K562 (cell line): ENCODE results near the gene TMEM217. TPM values are rescaled to one million over a fixed set of nuclear protein-coding genes. Genes with fewer than 3 reads are reported as not detected.

Source experiments
- BHLHE40 ChIP-seq: IDR thresholded peaks from 2 replicates; pipeline ENCODE4 v1.6.1; 2011; ENCODE audit warnings: low read length, improper control_type of control experiment
- CBX5 ChIP-seq: IDR thresholded peaks from 2 replicates; pipeline ENCODE4 v1.6.1; 2014; ENCODE audit warnings: low read depth, borderline replicate concordance
- GTF2A2 ChIP-seq: IDR thresholded peaks from 2 replicates; pipeline ENCODE4 v1.6.1; 2016; ENCODE audit warnings: mild to moderate bottlenecking, missing genetic modification characterization, missing compliant biosample characterization
- JUN ChIP-seq, 2 experiments: sonication (generic) in 1 of 2; formaldehyde crosslinking in 1 of 2; IDR thresholded peaks; 2 replicates each; pipeline versions ENCODE4 v1.6.1 to v1.8.0; 2012 to 2022; ENCODE audit warnings: borderline replicate concordance in 2 of 2, mild to moderate bottlenecking in 2 of 2, improper control_type of control experiment in 1 of 2, low read depth in 1 of 2, low read length in 1 of 2, missing genetic modification reagents in 1 of 2
- MEF2D ChIP-seq: conservative IDR thresholded peaks from 2 replicates; pipeline ENCODE4 v1.6.1; 2016; ENCODE audit warnings: low read depth, missing genetic modification characterization, missing compliant biosample characterization
- NFYB ChIP-seq: IDR thresholded peaks from 2 replicates; pipeline ENCODE4 v1.6.1; 2011; ENCODE audit warnings: mild to moderate bottlenecking, moderate library complexity; ENCODE audit not compliant: insufficient read length; ENCODE audit errors: extremely low read depth
- POLR2A ChIP-seq: fragments of 450-650 bp; conservative IDR thresholded peaks from 2 replicates; pipeline ENCODE4 v1.6.1; 2016
- POU5F1 ChIP-seq: fragments of 150-350 bp; IDR thresholded peaks from 2 replicates; pipeline ENCODE4 v1.6.1; 2014; ENCODE audit warnings: borderline replicate concordance, low read length, low read depth, mild to moderate bottlenecking; ENCODE audit not compliant: partially characterized antibody
- RB1 ChIP-seq: fragments of 450-650 bp; IDR thresholded peaks from 2 replicates; pipeline ENCODE4 v1.6.1; 2017; ENCODE audit warnings: low read depth, mild to moderate bottlenecking
- ZNF263 ChIP-seq: sonication (generic); formaldehyde crosslinking; IDR thresholded peaks from 2 replicates; pipeline ENCODE4 v1.8.0; 2022; ENCODE audit warnings: mild to moderate bottlenecking, missing genetic modification reagents, borderline replicate concordance
- polyA plus RNA-seq, 8 experiments: library from polyadenylated mRNA; depleted of rRNA in 4 of 8; stranded (reverse) in 5 of 8; unstranded in 3 of 8; fragments of >200 nt; fragmentation: Nextera tagmentation in 2 of 8; fragmentation: Illumina TruSeq in 1 of 8; extraction: Ambion mirVana in 2 of 8; extraction: Trizol in 1 of 8; gene quantifications; 2 replicates each; pipeline versions ENCODE4 v1.2.1 to v1.2.3, GENCODE V29; 2011 to 2014; ENCODE audit warnings: inconsistent platforms in 1 of 8, missing spikeins in 1 of 8
- total RNA-seq, 7 experiments: library from RNA; depleted of rRNA in 6 of 7; stranded (reverse); fragments of >200 nt in 6 of 7; fragmentation: Illumina TruSeq in 2 of 7; extraction: Trizol in 2 of 7; gene quantifications; 2 replicates each; pipeline versions ENCODE4 v1.2.1 to v1.2.3, GENCODE V29; 2011 to 2021; ENCODE audit warnings: low replicate concordance in 1 of 7
- TF ChIP-seq, protein P1 (sequence below): sonication (generic); formaldehyde crosslinking; IDR thresholded peaks from 2 replicates; pipeline ENCODE4 v1.8.0; 2023; ENCODE audit warnings: mild to moderate bottlenecking, missing genetic modification reagents
- TF ChIP-seq, protein P2 (sequence below): fragments of 200-800 bp; sonication (Bioruptor generic); IDR thresholded peaks from 2 replicates; pipeline ENCODE4 v1.6.1; 2016; ENCODE audit warnings: missing genetic modification characterization, missing compliant biosample characterization
- TF ChIP-seq, protein P3 (sequence below): sonication (generic); formaldehyde crosslinking; IDR thresholded peaks from 2 replicates; pipeline ENCODE4 v1.8.0; 2023; ENCODE audit warnings: mild to moderate bottlenecking, missing genetic modification reagents
- TF ChIP-seq, protein P4 (sequence below): fragments of 450-650 bp; formaldehyde crosslinking; IDR thresholded peaks from 2 replicates; pipeline ENCODE4 v1.4.0; 2020; ENCODE audit warnings: mild to moderate bottlenecking

The TMEM217 gene
- total and polyA plus RNA-seq, 9 of the 15 experiments (the other 6 are each of a cell fraction or from before 2014, with no cell fraction given): 1.3 to 8.0 (median 1.9) TPM

DNA sequence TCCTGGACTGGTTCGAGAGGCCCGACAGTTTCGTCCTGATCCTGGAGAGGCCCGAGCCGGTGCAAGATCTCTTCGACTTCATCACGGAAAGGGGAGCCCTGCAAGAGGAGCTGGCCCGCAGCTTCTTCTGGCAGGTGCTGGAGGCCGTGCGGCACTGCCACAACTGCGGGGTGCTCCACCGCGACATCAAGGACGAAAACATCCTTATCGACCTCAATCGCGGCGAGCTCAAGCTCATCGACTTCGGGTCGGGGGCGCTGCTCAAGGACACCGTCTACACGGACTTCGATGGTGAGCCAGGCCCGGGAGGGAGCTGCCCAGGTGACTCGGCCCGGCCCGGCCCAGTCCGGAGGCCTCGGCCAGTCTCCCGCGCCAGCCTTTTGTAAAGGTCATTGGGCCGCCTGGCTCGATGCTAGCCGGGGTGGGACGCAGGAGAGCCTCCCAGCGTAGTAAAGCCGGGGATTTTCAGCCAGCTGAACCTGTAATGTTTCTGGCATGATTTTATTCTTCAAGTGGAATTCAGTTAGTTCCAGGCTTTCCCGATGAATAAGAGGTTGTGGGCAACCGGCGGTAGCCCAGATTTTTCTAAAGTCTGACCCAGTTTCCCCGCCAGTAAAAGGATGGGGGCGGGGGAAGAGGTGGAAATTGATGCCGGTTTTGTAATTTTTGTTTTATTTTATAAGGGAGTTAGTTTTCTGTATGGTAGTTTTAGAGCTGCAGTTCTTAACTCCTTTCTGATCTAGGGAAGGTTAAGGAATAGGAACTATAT lies 86.6 kb downstream of the TMEM217 start (continued):
- TF ChIP-seq NFYB (no peak), POU5F1 (no peak), MEF2D (no peak), BHLHE40 (peak; percentile 15; the same call in 1 of the 2 replicates), ZNF263 (CRISPR knock-in tag) (no peak), CBX5 (no peak), POLR2A (peak; percentile 3; the same call in 1 of the 2 replicates), RB1 (no peak; the same call in 1 of the 2 replicates), GTF2A2 (tag) (no peak), JUN (IDR thresholded peaks at IDR 0.05; ENCODE audit: borderline replicate concordance, low read depth, low read length) (no peak), JUN (CRISPR knock-in tag; IDR thresholded peaks at IDR 0.05; ENCODE audit: borderline replicate concordance) (0 out of 2 replicates have a peak, but pooled peaks have one; percentile 68)
- TF ChIP-seq, protein P1, sequence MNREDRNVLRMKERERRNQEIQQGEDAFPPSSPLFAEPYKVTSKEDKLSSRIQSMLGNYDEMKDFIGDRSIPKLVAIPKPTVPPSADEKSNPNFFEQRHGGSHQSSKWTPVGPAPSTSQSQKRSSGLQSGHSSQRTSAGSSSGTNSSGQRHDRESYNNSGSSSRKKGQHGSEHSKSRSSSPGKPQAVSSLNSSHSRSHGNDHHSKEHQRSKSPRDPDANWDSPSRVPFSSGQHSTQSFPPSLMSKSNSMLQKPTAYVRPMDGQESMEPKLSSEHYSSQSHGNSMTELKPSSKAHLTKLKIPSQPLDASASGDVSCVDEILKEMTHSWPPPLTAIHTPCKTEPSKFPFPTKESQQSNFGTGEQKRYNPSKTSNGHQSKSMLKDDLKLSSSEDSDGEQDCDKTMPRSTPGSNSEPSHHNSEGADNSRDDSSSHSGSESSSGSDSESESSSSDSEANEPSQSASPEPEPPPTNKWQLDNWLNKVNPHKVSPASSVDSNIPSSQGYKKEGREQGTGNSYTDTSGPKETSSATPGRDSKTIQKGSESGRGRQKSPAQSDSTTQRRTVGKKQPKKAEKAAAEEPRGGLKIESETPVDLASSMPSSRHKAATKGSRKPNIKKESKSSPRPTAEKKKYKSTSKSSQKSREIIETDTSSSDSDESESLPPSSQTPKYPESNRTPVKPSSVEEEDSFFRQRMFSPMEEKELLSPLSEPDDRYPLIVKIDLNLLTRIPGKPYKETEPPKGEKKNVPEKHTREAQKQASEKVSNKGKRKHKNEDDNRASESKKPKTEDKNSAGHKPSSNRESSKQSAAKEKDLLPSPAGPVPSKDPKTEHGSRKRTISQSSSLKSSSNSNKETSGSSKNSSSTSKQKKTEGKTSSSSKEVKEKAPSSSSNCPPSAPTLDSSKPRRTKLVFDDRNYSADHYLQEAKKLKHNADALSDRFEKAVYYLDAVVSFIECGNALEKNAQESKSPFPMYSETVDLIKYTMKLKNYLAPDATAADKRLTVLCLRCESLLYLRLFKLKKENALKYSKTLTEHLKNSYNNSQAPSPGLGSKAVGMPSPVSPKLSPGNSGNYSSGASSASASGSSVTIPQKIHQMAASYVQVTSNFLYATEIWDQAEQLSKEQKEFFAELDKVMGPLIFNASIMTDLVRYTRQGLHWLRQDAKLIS: no peak
- TF ChIP-seq, protein P2, sequence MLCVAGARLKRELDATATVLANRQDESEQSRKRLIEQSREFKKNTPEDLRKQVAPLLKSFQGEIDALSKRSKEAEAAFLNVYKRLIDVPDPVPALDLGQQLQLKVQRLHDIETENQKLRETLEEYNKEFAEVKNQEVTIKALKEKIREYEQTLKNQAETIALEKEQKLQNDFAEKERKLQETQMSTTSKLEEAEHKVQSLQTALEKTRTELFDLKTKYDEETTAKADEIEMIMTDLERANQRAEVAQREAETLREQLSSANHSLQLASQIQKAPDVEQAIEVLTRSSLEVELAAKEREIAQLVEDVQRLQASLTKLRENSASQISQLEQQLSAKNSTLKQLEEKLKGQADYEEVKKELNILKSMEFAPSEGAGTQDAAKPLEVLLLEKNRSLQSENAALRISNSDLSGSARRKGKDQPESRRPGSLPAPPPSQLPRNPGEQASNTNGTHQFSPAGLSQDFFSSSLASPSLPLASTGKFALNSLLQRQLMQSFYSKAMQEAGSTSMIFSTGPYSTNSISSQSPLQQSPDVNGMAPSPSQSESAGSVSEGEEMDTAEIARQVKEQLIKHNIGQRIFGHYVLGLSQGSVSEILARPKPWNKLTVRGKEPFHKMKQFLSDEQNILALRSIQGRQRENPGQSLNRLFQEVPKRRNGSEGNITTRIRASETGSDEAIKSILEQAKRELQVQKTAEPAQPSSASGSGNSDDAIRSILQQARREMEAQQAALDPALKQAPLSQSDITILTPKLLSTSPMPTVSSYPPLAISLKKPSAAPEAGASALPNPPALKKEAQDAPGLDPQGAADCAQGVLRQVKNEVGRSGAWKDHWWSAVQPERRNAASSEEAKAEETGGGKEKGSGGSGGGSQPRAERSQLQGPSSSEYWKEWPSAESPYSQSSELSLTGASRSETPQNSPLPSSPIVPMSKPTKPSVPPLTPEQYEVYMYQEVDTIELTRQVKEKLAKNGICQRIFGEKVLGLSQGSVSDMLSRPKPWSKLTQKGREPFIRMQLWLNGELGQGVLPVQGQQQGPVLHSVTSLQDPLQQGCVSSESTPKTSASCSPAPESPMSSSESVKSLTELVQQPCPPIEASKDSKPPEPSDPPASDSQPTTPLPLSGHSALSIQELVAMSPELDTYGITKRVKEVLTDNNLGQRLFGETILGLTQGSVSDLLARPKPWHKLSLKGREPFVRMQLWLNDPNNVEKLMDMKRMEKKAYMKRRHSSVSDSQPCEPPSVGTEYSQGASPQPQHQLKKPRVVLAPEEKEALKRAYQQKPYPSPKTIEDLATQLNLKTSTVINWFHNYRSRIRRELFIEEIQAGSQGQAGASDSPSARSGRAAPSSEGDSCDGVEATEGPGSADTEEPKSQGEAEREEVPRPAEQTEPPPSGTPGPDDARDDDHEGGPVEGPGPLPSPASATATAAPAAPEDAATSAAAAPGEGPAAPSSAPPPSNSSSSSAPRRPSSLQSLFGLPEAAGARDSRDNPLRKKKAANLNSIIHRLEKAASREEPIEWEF: no peak; the same call in 1 of the 2 replicates
- TF ChIP-seq, protein P3, sequence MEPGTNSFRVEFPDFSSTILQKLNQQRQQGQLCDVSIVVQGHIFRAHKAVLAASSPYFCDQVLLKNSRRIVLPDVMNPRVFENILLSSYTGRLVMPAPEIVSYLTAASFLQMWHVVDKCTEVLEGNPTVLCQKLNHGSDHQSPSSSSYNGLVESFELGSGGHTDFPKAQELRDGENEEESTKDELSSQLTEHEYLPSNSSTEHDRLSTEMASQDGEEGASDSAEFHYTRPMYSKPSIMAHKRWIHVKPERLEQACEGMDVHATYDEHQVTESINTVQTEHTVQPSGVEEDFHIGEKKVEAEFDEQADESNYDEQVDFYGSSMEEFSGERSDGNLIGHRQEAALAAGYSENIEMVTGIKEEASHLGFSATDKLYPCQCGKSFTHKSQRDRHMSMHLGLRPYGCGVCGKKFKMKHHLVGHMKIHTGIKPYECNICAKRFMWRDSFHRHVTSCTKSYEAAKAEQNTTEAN (CRISPR knock-in tag): no peak
- TF ChIP-seq, protein P4, sequence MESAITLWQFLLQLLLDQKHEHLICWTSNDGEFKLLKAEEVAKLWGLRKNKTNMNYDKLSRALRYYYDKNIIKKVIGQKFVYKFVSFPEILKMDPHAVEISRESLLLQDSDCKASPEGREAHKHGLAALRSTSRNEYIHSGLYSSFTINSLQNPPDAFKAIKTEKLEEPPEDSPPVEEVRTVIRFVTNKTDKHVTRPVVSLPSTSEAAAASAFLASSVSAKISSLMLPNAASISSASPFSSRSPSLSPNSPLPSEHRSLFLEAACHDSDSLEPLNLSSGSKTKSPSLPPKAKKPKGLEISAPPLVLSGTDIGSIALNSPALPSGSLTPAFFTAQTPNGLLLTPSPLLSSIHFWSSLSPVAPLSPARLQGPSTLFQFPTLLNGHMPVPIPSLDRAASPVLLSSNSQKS: no peak
